Fibroblast of lung (primary cell): ENCODE measurements around the gene TLE2. TPM values are rescaled to one million over a fixed set of nuclear protein-coding genes. Genes with fewer than 3 reads are reported as not detected.

Experiments
- DNase-seq, 2 donors: peaks; one replicate each; pipeline versions ENCODE4 v3.0.0 to v3.0.0-alpha.2; 2010; ENCODE audit warnings: low read depth in 2 of 2
- H2AFZ ChIP-seq: 2 replicates; pipeline ENCODE4 v1.5.1; 2012; ENCODE audit warnings: low read length, control low read depth, inconsistent platforms
- H3K27ac ChIP-seq: 2 replicates; pipeline ENCODE4 v1.5.1; 2011; ENCODE audit warnings: low read length, control low read depth; ENCODE audit not compliant: insufficient read depth
- H3K27me3 ChIP-seq: 2 replicates; pipeline ENCODE4 v1.5.1; 2011; ENCODE audit warnings: mild to moderate bottlenecking, low read length; ENCODE audit not compliant: control insufficient read depth, insufficient read depth
- H3K36me3 ChIP-seq: 2 replicates; pipeline ENCODE4 v1.5.1; 2011; ENCODE audit warnings: low read length; ENCODE audit not compliant: control insufficient read depth, insufficient read depth
- H3K4me1 ChIP-seq: 2 replicates; pipeline ENCODE4 v1.5.1; 2011; ENCODE audit warnings: low read length; ENCODE audit not compliant: control insufficient read depth, insufficient read depth; ENCODE audit errors: extremely low read depth
- H3K4me2 ChIP-seq: 2 replicates; pipeline ENCODE4 v1.5.1; 2011; ENCODE audit warnings: low read length, control low read depth; ENCODE audit not compliant: insufficient read depth; ENCODE audit errors: extremely low read depth
- H3K4me3 ChIP-seq, 4 experiments: fragments of 200-600 bp in 1 of 4; sonication (generic) in 1 of 4; replicated peaks in 1 of 4; 2 replicates each; pipeline ENCODE4 v1.5.1; 2011 to 2016; ENCODE audit warnings: low read length in 4 of 4, low read depth in 3 of 4, mild to moderate bottlenecking in 3 of 4, control low read depth in 2 of 4, inconsistent platforms in 1 of 4, mixed read lengths in 1 of 4; ENCODE audit not compliant: insufficient read depth in 1 of 4; ENCODE audit errors: control extremely low read depth in 1 of 4
- H3K79me2 ChIP-seq: 2 replicates; pipeline ENCODE4 v1.5.1; 2012; ENCODE audit warnings: mild to moderate bottlenecking, low read length, inconsistent platforms; ENCODE audit not compliant: control insufficient read depth, insufficient read depth
- H3K9ac ChIP-seq: 2 replicates; pipeline ENCODE4 v1.5.1; 2011; ENCODE audit warnings: mild to moderate bottlenecking, low read length, control low read depth; ENCODE audit not compliant: insufficient read depth
- H3K9me3 ChIP-seq: 2 replicates; pipeline ENCODE4 v1.5.1; 2012; ENCODE audit warnings: low read depth, low read length; ENCODE audit not compliant: control insufficient read depth, insufficient read depth
- H4K20me1 ChIP-seq: 2 replicates; pipeline ENCODE4 v1.5.1; 2011; ENCODE audit warnings: low read length; ENCODE audit not compliant: control insufficient read depth, insufficient read depth; ENCODE audit errors: extremely low read depth
- CTCF ChIP-seq, 2 donors: IDR thresholded peaks in 1 of 2; conservative IDR thresholded peaks in 1 of 2; 1 replicate in 1 of 2; 2 replicates in 1 of 2; pipeline ENCODE4 v1.5.1; 2011 to 2012; ENCODE audit warnings: low read length in 2 of 2, control low read depth in 1 of 2, inconsistent platforms in 1 of 2, low read depth in 1 of 2, mild to moderate bottlenecking in 1 of 2
- EZH2 ChIP-seq: IDR thresholded peaks from 2 replicates; pipeline ENCODE4 v1.5.1; 2012; ENCODE audit warnings: low read length, control low read depth, mild to moderate bottlenecking; ENCODE audit errors: missing control alignments
- polyA plus RNA-seq, 2 donors: library from polyadenylated mRNA; depleted of rRNA in 1 of 2; stranded (reverse) in 1 of 2; unstranded in 1 of 2; fragments of >200 nt; gene quantifications; 2 replicates each; pipeline ENCODE4 v1.2.1, GENCODE V29; 2011 to 2012; ENCODE audit warnings: missing spikeins in 1 of 2
- total RNA-seq: library from RNA; depleted of rRNA; stranded (reverse); fragments of >200 nt; gene quantifications from 2 replicates; pipeline ENCODE4 v1.2.1, GENCODE V29; 2014

The TLE2 gene
- total and polyA plus RNA-seq, 2 donors (not counting 1 experiment from before 2014, with no cell fraction given): 1.8 to 3.8 TPM

DNA sequence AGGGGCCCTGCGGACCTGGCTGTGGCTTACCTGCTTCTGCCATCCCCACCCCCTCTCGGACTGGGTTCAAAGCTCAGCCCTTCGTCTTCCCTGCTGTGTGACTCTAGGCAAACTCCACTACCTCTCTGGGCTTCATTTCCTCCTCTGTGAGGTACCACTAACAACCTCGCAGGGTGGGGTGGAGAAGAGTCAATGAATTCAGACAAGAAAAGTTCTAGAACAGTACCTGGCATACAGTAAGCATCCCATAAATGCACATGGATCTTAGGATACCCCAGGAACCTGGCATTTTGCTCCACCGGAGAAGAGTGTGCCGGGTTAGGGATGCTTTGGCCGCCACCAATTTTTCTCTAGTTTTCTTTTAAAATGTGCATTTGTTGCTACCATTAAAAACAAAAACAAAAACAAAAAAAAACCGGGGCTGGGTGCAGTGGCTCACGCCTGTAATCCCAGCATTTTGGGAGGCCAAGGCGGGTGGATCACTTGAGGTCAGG, 29.8 kb upstream of the TLE2 start:
- peaks cover 27% of the 10 kb centered on the region for H3K36me3 ChIP-seq
- H2AFZ ChIP-seq: no peak overlapping the region
- H3K4me2 ChIP-seq: no peak overlapping the region
- H3K4me3 ChIP-seq: no peak overlapping the region
- peaks cover 18% of the 10 kb centered on the region for H3K79me2 ChIP-seq
- peaks cover 8% of the 10 kb centered on the region for H3K4me1 ChIP-seq
- H3K27me3 ChIP-seq: no peaks in the 10 kb centered on the region
- no peak for DNase-seq
- no peak overlapping the region for H3K27ac ChIP-seq
- no peak for TF ChIP-seq EZH2
- no peak for TF ChIP-seq CTCF (conservative IDR thresholded peaks at IDR 0.05 in 1 of 2, IDR thresholded peaks at IDR 0.05 in 1 of 2; ENCODE audit: low read depth in 1 of 2, low read length in 2 of 2)
- no peaks in the 10 kb centered on the region for H4K20me1 ChIP-seq
- H3K9me3 ChIP-seq: no peaks in the 10 kb centered on the region
- H3K9ac ChIP-seq: no peak overlapping the region

GRCh38 chr19:3058009-3058820, 29.1 kb upstream of the TLE2 start:
- Histone ChIP-seq H3K9me3 (no peaks in the 10 kb centered on the region), H3K4me1 (peaks cover 8% of the 10 kb centered on the region), H3K9ac (no peak overlapping the region), H3K27ac (no peak overlapping the region), H3K79me2 (peaks cover 18% of the 10 kb centered on the region), H3K27me3 (no peaks in the 10 kb centered on the region), H2AFZ (no peak overlapping the region), H4K20me1 (no peaks in the 10 kb centered on the region), H3K36me3 (peaks cover 27% of the 10 kb centered on the region), H3K4me3 (no peak overlapping the region), H3K4me2 (no peak overlapping the region)
- TF ChIP-seq CTCF (conservative IDR thresholded peaks at IDR 0.05 in 1 of 2, IDR thresholded peaks at IDR 0.05 in 1 of 2; ENCODE audit: low read depth in 1 of 2, low read length in 2 of 2) (no peak), EZH2 (no peak)
- no peak for DNase-seq

DNA sequence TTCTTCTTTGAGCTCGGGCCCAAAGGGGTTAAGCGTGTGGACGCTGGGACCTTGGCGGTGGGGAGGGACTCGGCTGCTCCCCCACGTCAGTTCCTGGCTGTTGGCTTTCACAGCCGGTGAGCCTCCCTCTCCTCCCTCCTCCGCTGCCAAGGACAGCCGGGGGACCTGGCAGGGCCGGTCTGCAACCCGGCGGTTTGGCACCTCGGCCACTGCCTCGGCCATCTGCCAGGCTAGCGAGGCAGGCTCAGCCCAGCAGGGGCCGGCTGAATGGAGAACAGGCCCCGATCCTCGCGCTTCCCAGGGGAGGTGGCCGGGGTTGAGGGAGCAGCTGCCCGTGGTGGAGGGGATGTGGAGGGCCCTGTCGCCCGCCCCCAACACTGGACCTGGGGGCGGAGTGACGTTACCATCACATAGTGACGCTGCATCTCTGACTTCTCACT, 28.2 kb upstream of the TLE2 start:
- TF ChIP-seq EZH2 (no peak), CTCF (conservative IDR thresholded peaks at IDR 0.05 in 1 of 2, IDR thresholded peaks at IDR 0.05 in 1 of 2; ENCODE audit: low read depth in 1 of 2, low read length in 2 of 2) (no peak)
- Histone ChIP-seq H3K4me2 (peak overlapping the region; percentile 78), H3K9me3 (no peaks in the 10 kb centered on the region), H3K4me3 (peak overlapping the region in 1 of 4 experiments; percentile 8), H3K4me1 (peaks cover 8% of the 10 kb centered on the region), H3K9ac (no peak overlapping the region), H3K27ac (peak overlapping the region; percentile 44), H3K27me3 (no peaks in the 10 kb centered on the region), H4K20me1 (no peaks in the 10 kb centered on the region), H2AFZ (no peak overlapping the region), H3K36me3 (peaks cover 27% of the 10 kb centered on the region), H3K79me2 (peaks cover 18% of the 10 kb centered on the region)
- DNase-seq: peak; percentile 69 to 74
